T-helper 1 cell treated with Interleukin-12 subunit alpha and Interleukin-12 subunit beta and Interleukin-4 antibody, amounts not matched to agents 30 μg/mL and 1 μg/mL, for 36 hours (primary cell): ENCODE data around the gene ERCC6L2.

ENCODE experiments used
- H3K27ac Mint-ChIP-seq: one replicate; pipeline ENCODE4 v1.8.0; 2021; ENCODE audit warnings: mild to moderate bottlenecking, mixed read lengths
- H3K27me3 Mint-ChIP-seq: one replicate; pipeline ENCODE4 v1.8.0; 2021; ENCODE audit warnings: low read depth, mixed read lengths
- H3K36me3 Mint-ChIP-seq: one replicate; pipeline ENCODE4 v1.8.0; 2021; ENCODE audit warnings: low read depth, mixed read lengths
- H3K4me1 Mint-ChIP-seq: one replicate; pipeline ENCODE4 v1.8.0; 2021; ENCODE audit warnings: low read depth, mixed read lengths
- H3K4me3 Mint-ChIP-seq: one replicate; pipeline ENCODE4 v1.8.0; 2021; ENCODE audit warnings: mild to moderate bottlenecking, moderate library complexity, mixed read lengths
- H3K9me3 Mint-ChIP-seq: one replicate; pipeline ENCODE4 v1.8.0; 2021; ENCODE audit warnings: mixed read lengths

Gene ERCC6L2

GRCh38 chr9:95962936-95963335 is 87.4 kb downstream of the ERCC6L2 start:
- Mint-ChIP-seq H3K27ac (no peak overlapping the region), H3K36me3 (peaks cover 28% of the 10 kb centered on the region), H3K4me1 (no peaks in the 10 kb centered on the region), H3K9me3 (peaks cover 13% of the 10 kb centered on the region), H3K4me3 (no peak overlapping the region), H3K27me3 (no peaks in the 10 kb centered on the region)

DNA sequence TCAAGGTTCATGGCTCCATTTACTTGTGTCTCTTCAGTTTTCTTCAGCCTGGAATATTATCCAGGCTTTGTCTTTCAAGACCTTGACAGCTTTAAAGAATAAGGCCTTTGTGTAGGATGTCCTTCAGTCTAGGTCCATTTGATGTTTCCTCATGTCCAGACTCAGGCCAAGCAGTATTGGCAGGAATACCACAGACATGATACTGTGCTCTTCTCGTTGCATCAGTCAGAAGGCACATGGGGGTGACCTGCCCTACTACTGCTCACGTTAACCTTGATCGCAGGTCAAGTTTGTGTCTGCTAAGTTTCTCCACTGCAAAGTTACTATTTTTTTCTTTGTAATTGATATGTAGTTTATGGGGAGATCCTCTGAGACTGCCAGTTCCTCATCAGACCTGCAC is 88.2 kb downstream of the ERCC6L2 start:
- Mint-ChIP-seq H3K4me3 (no peak overlapping the region), H3K27ac (no peak overlapping the region), H3K9me3 (peaks cover 13% of the 10 kb centered on the region), H3K27me3 (no peaks in the 10 kb centered on the region), H3K36me3 (peaks cover 22% of the 10 kb centered on the region), H3K4me1 (no peaks in the 10 kb centered on the region)

GRCh38 chr9:95966306-95966705 is 90.8 kb downstream of the ERCC6L2 start:
- no peaks in the 10 kb centered on the region for H3K4me1 Mint-ChIP-seq
- H3K9me3 Mint-ChIP-seq, result no peaks in the 10 kb centered on the region
- H3K36me3 Mint-ChIP-seq, result peaks cover 15% of the 10 kb centered on the region
- H3K4me3 Mint-ChIP-seq, result no peak overlapping the region
- H3K27ac Mint-ChIP-seq, result no peak overlapping the region
- no peaks in the 10 kb centered on the region for H3K27me3 Mint-ChIP-seq

DNA sequence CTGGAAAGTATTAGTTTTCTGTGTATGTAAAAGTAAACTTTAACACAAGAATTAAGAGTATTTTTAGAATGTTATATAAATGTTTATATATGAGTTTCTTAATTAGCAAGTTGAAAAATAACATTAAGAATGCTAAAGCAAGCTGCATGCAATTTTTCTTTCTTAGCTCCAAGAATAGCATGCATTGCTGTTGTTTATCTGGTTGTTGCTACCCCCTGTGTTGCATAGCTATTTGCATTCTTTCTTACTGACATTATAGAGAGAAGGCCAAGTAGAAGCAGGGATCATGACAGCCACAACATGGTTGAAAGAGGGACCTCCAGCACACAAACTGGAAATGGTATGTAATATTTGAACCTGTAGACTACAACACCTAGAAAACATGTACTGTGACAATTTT is 94.8 kb downstream of the ERCC6L2 start:
- Mint-ChIP-seq H3K36me3 (peaks cover 34% of the 10 kb centered on the region), H3K4me1 (peaks cover 11% of the 10 kb centered on the region), H3K4me3 (no peak overlapping the region), H3K9me3 (peaks cover 4% of the 10 kb centered on the region), H3K27ac (no peak overlapping the region), H3K27me3 (no peaks in the 10 kb centered on the region)

GRCh38 chr9:95971815-95972214 is 96.3 kb downstream of the ERCC6L2 start:
- Mint-ChIP-seq H3K4me3 (no peak overlapping the region), H3K4me1 (peaks cover 16% of the 10 kb centered on the region), H3K27me3 (no peaks in the 10 kb centered on the region), H3K9me3 (peaks cover 4% of the 10 kb centered on the region), H3K27ac (no peak overlapping the region), H3K36me3 (peaks cover 40% of the 10 kb centered on the region)

GRCh38 chr9:95974389-95974788 is 98.9 kb downstream of the ERCC6L2 start:
- no peak overlapping the region for H3K4me3 Mint-ChIP-seq
- peaks cover 4% of the 10 kb centered on the region for H3K9me3 Mint-ChIP-seq
- no peaks in the 10 kb centered on the region for H3K27me3 Mint-ChIP-seq
- H3K27ac Mint-ChIP-seq, result no peak overlapping the region
- peaks cover 16% of the 10 kb centered on the region for H3K4me1 Mint-ChIP-seq
- peaks cover 37% of the 10 kb centered on the region for H3K36me3 Mint-ChIP-seq

DNA sequence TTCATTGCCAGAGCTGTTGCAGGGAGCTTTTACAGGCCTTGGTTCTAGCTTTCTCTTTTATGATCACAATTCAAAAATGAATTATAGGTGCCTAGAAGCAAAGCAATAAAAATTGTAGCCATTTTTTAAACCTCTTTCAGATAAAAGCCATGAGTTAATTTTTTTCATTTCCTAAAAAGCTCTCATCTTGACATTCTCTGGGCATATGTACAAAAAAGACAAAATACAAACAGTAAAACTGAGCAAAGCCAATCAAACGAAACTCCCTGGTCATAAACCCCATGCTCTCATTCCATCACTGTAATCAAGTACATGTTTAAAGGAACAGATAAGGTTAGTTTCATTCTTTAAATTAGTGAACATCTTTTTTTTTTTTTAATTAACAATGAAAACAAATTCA is 101.9 kb downstream of the ERCC6L2 start:
- H3K27me3 Mint-ChIP-seq, result no peaks in the 10 kb centered on the region
- H3K4me1 Mint-ChIP-seq, result peaks cover 23% of the 10 kb centered on the region
- H3K9me3 Mint-ChIP-seq, result peaks cover 4% of the 10 kb centered on the region
- H3K4me3 Mint-ChIP-seq, result no peak overlapping the region
- H3K27ac Mint-ChIP-seq, result no peak overlapping the region
- H3K36me3 Mint-ChIP-seq, result peaks cover 44% of the 10 kb centered on the region

DNA sequence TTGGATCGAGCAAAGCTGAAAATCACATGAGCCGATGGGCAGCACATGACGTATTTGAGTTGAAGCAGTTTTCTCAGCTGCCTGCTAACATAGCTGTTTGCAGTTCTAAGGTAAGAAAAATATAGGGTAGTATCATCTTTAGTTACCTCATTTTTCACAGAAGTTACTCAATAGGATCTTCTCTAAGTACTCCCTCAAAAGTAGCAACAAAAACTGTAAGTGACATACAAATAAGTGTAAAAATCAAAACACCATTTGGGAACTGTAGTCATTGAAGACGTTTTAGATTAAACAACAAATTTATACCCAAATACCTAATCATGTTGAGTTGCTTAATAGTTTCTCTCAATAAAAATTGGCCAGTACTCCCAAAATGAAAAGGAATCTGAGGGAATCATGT is 102.6 kb downstream of the ERCC6L2 start:
- Mint-ChIP-seq H3K27ac (no peak overlapping the region), H3K4me1 (peaks cover 23% of the 10 kb centered on the region), H3K9me3 (no peaks in the 10 kb centered on the region), H3K36me3 (peaks cover 37% of the 10 kb centered on the region), H3K27me3 (no peaks in the 10 kb centered on the region), H3K4me3 (no peak overlapping the region)

- no peak overlapping the region for H3K27ac Mint-ChIP-seq
- no peaks in the 10 kb centered on the region for H3K9me3 Mint-ChIP-seq
These were observed 104.0 kb downstream of the ERCC6L2 start for GRCh38 chr9:95979446-95979845.

DNA sequence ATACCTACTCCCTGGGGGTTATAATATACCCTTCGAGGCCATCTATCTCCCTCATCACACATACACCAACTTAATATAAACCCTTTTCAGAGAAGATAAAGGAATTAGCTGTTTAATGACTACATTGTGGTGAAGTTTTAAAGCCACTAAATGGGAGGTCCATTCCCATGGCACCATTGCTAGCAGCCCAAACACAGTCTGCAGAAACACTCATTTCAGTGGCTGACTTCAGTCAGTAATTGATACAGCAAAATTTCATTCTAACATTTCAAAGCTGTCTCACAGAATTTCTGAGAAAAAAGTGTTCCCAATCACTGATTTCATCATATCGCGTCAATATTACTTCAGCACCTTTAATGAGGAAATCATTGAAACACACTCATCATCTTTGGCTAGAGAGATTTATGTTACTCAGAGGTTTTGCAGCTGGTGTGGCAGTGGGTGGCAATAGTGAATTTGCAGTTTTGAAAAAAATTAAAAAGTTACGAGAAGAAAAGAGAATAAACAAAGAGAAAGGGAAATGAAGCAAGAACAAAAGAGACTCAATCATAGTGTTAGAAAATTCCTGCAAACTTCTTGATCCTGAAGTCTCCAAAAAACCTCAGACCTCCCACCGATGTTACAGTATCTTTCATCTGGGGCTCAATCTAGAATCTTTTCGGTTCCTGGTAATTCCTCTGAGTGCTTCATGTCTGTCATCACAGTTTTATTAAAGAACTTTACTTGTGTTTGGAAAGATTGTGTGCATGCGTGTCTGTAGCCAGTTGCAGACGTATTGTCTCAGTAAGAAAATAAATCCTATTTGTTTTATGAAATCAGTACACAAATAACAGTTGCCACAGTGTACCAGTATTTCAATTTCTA is 105.0 kb downstream of the ERCC6L2 start:
- H3K27ac Mint-ChIP-seq, result no peak overlapping the region
- H3K36me3 Mint-ChIP-seq, result peaks cover 36% of the 10 kb centered on the region
- no peak overlapping the region for H3K4me3 Mint-ChIP-seq
- H3K4me1 Mint-ChIP-seq, result peaks cover 11% of the 10 kb centered on the region
- H3K9me3 Mint-ChIP-seq, result no peaks in the 10 kb centered on the region
- no peaks in the 10 kb centered on the region for H3K27me3 Mint-ChIP-seq

More at GRCh38 chr9:95979446-95979845, 104.0 kb downstream of the ERCC6L2 start:
- Mint-ChIP-seq H3K4me1 (peaks cover 15% of the 10 kb centered on the region), H3K4me3 (no peak overlapping the region), H3K36me3 (peaks cover 33% of the 10 kb centered on the region), H3K27me3 (no peaks in the 10 kb centered on the region)

DNA sequence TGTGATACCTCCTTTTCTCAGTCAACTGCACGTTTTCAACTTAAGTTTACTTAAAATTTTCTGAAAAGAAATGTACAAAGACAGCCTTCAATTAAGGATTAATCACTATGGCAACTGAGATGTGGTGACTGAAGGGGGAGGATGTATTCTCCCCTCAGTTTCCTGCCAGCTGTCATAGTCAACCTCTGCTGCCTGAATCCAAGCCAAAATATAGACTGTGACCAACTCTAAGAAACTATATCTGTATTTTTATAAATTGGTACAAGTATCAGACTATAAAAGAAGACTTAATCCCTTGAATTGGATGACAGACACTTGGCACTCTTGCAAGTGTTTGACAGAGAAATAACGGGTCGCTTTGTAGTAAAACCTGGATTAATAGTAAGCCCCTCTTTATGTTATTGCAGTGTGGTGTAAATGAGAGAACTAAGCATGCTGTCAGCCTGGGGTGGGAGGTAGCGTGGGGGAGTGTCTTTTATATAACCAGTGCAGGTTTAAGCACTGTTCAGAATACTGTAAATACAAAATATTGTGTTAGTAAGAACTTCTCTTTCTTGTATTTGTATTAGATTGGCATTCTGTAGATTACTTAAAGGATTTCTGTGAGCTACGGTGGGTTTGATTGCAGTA is 106.4 kb downstream of the ERCC6L2 start:
- H3K36me3 Mint-ChIP-seq, result peaks cover 38% of the 10 kb centered on the region
- peaks cover 7% of the 10 kb centered on the region for H3K4me1 Mint-ChIP-seq
- no peak overlapping the region for H3K27ac Mint-ChIP-seq
- no peaks in the 10 kb centered on the region for H3K27me3 Mint-ChIP-seq
- H3K9me3 Mint-ChIP-seq, result peaks cover 3% of the 10 kb centered on the region
- H3K4me3 Mint-ChIP-seq, result no peak overlapping the region

GRCh38 chr9:95985440-95986055 is 110.1 kb downstream of the ERCC6L2 start:
- Mint-ChIP-seq H3K27me3 (no peaks in the 10 kb centered on the region), H3K36me3 (peaks cover 42% of the 10 kb centered on the region), H3K4me1 (peaks cover 7% of the 10 kb centered on the region), H3K4me3 (no peak overlapping the region), H3K27ac (no peak overlapping the region), H3K9me3 (peaks cover 17% of the 10 kb centered on the region)

GRCh38 chr9:95989297-95989696 is 113.8 kb downstream of the ERCC6L2 start:
- Mint-ChIP-seq H3K4me3 (no peak overlapping the region), H3K27me3 (no peaks in the 10 kb centered on the region), H3K36me3 (peaks cover 37% of the 10 kb centered on the region), H3K27ac (no peak overlapping the region), H3K9me3 (peaks cover 17% of the 10 kb centered on the region), H3K4me1 (no peaks in the 10 kb centered on the region)

GRCh38 chr9:95991326-95991725 is 115.8 kb downstream of the ERCC6L2 start:
- H3K27ac Mint-ChIP-seq, result no peak overlapping the region
- peaks cover 17% of the 10 kb centered on the region for H3K9me3 Mint-ChIP-seq
- no peaks in the 10 kb centered on the region for H3K27me3 Mint-ChIP-seq
- peaks cover 36% of the 10 kb centered on the region for H3K36me3 Mint-ChIP-seq
- peaks cover 8% of the 10 kb centered on the region for H3K4me1 Mint-ChIP-seq
- H3K4me3 Mint-ChIP-seq, result no peak overlapping the region

DNA sequence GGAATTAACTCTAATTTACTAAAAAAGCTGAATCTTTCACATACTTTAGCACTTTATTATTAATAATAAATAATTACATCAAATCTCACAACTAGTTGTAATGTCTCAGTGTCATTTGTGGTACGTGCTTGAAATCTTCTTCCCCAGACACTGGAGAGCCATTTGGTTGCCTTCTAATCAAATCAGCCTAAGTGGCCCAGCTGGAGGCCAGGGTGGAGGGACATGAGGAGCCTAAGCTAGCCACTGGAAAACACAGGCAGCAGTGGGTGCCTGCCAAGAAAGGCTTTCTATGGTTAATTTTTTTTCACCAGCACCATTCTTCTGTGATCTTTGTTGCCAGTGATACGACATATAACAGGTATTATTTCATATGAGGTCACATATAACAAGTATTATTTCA is 117.0 kb downstream of the ERCC6L2 start:
- Mint-ChIP-seq H3K27ac (no peak overlapping the region), H3K9me3 (peaks cover 7% of the 10 kb centered on the region), H3K4me3 (no peak overlapping the region), H3K27me3 (no peaks in the 10 kb centered on the region), H3K4me1 (peaks cover 8% of the 10 kb centered on the region), H3K36me3 (peaks cover 32% of the 10 kb centered on the region)
